ENCODE results near the gene LHX3.
"Not testable (repeated sequence)": the region's sequence is repeated elsewhere in the genome, so short reads cannot be mapped to it uniquely, and the experiment has no call there.

Gene LHX3

DNA sequence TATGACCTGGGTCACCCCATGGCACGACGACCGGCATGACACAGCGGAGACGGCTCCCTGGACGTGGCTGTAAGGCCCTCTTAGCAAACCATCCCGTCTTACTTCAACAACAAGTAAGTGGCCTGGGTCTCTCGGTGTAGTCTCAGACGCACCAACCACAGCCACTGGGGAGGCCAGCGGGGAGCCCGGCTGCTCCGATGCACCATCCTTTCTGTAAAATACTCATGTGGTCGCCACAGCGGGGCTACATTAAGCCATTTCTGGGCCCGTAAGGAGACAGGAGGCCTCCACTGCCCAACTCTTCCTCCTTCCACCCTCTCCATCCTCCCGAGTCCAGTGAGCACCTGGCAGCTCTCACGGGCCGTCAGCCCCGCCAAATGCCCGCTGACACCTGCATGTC is 36.0 kb upstream of the LHX3 start:
- no peak for DNase-seq

DNA sequence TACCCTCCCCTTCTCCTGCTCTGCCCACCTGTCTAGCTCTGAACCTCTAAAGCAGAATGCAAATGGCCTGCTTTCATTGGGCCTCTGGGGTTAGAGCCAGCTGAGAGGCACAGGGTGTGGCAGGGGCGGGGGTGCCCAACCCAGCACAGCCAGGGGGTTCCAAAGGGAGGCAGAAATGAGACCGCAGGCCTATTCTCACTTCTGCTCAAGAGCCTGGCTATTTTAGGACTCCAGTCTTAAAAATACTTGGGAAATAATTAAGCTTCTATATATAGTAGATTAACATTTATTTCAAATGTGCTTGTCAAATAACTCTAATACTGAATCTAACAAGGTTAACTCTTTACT is 35.0 kb upstream of the LHX3 start:
- DNase-seq: no peak

DNA sequence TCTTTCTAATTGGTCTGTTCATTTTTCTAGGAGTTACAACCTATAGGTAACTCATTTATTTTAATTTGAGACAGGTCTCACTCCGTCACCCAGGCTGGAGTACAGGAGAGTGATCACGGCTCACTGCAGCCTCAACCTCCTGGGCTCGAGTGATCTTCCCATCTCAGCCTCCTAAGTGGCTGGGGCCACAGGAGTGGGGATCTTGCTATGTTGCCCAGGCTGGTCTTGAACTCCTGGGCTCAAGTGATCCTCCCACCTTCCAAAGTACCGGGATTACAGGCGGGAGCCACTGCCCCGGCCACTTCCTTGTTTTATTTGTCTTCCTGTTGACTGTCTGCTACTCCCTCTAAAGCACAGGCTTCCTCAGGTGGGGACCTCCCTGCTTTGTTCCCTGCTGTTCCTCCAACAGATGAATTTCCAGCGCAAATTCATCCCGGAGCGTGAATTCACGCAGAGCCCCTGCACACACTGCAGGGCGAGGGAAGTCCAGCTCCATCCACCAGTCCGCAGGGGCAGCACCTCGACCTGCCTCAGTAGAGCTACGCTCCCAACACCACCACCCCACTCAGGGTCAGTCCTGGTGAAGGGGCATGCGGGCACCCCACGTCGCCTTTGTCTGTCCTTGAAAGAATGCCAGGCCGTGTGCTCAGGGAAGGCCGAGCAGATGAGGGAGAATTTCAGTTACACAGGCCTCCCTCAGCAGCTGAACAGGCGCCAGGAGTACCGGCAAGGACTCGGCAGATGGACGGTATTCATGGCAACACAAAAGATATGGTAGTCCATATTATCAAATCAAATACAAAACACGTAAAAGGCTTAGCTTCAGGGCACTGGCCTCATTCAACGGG is 34.4 kb upstream of the LHX3 start:
- DNase-seq: no peak

DNA sequence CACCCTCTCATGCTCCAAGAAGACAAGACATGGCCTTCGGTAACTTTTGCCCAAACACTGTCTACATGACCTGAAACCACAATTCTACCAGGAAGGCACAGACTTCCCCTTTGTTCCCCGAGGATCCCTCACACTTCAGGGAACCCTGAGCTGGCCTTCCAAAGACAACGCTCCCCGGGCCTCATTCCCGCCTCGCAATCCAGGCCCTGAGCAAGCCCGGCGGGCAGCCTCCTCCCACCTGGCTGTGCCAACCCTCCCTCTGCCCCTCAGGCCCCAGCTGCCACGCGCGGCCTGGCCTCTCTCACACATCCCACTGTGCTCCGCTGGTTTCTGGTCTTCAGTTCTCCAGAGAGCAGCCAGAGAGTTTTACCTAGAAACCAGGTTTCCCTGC is 33.4 kb upstream of the LHX3 start:
- no peak for DNase-seq

DNA sequence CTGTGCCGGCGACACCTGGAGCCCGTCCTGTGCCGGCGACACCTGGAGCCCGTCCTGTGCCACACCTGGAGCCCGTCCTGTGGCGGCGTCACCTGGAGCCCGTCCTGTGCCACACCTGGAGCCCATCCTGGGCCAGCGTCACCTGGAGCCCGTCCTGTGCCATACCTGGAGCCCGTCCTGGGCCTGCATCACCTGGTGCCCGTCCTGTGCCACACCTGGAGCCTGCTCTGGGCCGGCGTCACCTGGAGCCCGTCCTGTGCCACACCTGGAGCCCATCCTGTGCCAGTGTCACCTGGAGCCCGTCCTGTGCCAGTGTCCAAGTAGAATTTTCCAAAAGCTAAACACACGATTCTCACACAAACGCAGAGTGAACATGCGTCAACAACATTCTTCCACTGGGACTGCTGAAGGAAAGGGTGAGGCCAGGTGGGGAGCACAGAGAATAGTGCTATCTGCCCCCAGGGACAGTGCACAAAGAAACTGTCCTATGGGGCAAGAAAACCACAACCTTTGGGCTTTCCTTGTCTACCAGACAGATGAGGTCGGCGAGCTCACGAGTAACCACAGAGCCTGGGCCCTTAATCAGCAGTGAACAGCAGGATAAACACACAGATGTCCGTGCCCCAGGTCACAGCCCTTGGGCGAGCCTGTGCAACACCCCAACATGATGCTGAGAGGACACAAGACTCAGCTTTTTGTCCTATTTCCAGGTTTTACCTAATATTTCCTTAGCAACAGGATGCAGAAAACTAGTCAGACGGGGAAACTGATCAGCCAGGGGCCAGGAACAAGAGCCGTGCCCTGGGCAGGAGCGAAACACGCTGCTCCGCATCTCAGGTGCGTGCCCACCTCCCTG is 32.8 kb upstream of the LHX3 start:
- DNase-seq: no peak

DNA sequence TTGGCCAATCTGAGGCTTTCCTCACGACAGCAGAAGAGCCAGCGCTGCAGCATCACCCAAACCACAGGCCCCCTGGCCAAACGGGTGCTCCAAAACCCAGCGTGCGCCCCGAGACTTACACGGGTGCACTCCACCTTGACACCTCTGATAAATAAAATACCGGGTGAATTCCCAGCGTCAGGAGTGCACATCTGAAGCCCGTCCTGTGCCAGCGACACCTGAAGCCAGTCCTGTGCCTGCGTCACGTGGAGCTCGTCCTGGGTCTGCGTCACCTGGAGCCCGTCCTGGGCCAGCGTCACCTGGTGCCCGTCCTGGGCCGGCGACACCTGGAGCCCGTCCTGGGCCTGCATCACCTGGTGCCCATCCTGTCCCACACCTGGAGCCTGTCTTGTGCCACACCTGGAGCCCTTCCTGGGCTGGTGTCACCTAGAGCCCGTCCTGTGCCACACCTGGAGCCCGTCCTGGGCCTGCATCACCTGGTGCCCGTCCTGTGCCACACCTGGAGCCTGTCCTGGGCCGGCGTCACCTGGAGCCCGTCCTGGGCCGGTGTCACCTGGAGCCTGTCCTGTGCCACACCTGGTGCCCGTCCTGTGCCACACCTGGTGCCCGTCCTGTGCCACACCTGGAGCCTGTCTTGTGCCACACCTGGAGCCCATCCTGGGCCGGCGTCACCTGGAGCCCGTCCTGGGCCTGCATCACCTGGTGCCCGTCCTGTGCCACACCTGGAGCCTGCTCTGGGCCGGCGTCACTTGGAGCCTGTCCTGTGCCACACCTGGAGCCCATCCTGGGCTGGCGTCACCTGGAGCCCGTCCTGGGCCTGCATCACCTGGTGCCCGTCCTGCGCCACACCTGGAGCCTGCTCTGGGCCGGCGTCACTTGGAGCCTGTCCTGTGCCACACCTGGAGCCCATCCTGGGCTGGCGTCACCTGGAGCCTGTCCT is 31.8 kb upstream of the LHX3 start:
- not testable (repeated sequence) for DNase-seq

DNA sequence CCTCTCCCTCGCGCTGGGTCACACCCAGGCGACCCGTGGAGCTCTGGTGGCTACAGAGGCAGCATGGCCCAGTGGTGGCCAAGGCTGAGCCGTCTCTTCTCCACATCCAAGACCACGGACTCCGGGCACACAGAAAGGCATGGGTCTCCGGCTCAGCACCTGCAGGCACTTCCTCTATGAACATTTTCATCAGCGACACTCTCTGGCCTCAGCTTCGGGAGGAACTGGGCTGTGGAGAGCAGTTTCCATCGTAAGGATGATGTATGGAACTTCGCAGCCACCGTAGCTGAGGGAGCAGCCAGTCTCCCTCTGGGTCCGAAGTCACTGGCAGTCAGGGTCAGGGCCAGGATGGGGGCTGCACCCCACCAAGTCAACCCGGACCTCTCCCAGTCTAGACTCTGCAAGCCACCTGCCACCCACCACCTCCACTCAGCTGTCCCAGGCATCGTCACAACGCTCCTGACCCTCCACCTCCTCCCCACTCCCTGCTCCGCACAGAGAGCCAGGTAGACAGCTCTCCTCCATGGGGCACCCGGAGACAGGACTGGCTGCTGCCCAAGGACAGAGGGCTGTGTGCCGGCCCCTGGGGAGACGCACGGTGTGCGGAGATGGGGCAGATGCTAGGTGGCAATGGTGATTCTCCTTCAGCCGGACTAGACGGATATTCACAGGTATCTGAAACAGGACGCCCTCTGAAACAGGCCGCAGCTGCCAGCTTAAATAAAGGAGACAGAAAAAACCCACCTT is 31.0 kb upstream of the LHX3 start:
- DNase-seq: no peak

DNA sequence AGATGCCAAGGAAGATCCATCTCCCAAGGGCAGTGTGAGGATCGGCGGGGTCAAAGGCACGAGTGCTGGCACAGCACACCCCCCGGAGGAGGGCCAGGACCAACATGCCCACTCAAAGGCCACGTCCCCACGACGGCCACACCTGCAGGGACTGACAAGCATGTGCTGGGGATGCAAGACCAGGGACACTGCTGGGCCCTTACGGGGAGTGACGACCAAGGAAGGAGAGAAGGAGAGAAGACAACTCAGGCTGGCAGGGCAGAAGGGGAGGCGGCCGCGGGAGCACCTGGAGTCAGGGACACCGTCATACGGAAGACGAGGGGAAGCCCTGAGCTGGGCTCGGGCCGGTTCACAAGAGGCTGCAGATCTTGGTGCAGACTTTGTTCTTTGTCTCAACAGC is 30.2 kb upstream of the LHX3 start:
- no peak for DNase-seq

DNA sequence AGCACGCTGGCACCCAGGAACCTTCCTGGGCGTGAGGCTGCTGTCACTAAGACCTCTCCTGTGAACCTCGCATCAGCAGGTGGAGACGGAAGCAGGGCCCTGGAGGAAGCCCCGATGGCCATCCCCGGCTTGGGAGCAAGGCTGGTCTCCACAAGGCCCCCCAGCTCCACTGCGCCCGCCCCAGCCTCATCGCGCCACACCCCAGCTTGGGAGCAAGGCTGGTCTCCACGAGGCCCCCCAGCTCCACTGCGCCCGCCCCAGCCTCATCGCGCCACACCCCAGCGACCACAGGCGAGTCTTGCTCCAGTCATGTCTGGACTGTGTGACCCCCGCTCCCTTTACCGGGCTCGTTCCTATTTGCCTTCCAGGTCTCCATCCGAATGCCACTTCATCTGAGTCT is 29.7 kb upstream of the LHX3 start:
- DNase-seq: no peak

DNA sequence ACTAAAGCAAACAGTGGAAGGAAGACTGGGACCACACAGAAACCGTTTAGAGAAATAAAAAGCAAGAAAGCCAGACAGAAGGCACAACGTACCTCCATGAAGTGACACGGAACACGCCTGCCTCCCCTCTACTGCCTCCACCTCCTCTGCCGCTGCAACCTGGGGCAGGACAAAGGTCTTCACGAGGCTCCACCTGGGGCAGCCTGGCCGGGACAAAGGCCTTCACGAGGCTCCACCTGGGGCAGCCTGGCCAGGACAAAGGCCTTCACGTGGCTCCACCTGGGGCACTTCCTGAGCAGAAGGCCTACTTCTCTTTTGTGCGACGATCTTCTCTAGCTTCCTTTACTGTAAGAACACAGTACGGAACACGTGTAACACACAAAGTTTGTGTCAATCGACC is 28.9 kb upstream of the LHX3 start:
- no peak for DNase-seq

DNA sequence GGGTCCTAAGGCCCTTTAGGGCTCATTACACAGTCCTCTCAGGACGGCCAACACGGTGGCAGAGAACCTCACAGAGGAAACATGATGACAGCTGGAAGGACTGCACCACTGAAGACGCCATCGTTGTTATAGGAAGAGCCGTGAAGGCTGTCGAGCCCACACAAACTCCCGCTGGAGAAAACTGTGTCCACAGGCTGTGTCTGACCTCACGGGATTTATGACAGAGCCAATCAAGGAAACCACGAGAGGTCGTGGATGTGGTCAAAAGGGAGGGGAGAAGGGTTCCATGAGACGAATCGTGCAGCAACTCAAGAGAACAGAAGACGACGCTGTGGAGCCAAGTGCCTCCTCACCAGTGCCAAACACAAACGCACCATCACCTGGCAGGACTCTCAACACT is 28.5 kb upstream of the LHX3 start:
- no peak for DNase-seq

DNA sequence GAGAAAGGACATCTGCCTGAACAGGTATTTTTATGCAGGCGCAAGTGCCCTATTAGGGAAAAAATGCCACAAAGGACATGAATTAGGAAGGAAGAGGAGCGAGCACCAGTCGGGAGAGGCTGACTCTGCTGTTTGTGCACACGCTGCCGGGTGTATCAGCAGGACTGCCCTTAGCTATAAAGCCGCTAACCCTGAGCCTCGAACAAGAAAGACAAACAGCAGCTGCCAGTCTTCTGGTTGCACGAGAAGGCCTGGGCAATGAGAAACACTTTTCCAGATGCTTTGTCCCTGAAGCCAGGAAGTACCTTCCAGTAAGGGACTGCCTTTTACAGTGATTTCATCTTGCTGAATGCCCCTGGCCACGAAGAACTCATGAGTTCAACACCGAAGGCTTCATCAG is 28.0 kb upstream of the LHX3 start:
- no peak for DNase-seq

DNA sequence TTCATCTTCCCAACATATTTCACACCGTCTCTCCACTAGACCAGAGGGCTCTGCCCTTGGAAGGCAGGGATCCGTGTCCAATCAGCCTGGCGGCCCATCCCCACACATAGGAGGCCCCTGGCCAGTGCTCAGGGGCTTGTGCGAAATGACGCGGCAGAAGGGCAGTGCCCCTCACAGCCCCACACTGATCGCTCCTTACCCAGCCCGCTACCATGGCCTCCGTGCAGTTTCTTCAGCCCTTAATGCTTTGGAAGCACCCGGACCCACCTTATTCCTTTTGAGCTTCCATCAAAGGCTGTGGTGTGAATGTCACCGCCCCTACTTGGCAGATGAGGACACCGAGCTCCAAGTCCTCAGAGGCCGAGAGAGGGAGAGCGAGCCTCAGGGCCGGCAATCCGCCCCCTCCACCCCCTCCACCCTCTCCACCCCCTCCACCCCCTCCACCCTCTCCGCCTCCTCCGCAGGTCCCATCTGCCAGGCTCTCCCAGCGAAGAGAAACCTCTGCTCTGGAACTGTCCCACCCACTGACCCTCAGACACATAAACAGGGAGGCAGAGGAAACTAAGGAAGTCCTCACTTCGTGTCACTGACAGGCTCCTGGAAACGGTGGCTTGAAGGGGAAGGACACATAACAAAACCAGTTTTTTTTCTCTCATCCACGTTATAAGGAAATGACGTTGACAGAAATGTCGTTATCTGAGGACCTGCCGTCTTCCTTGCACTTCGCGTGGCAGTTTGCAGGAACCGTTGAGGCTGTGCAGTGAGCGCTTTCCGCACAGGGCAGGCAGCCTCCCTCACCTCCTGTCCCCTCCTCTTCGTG is 26.8 kb upstream of the LHX3 start:
- DNase-seq: no peak

DNA sequence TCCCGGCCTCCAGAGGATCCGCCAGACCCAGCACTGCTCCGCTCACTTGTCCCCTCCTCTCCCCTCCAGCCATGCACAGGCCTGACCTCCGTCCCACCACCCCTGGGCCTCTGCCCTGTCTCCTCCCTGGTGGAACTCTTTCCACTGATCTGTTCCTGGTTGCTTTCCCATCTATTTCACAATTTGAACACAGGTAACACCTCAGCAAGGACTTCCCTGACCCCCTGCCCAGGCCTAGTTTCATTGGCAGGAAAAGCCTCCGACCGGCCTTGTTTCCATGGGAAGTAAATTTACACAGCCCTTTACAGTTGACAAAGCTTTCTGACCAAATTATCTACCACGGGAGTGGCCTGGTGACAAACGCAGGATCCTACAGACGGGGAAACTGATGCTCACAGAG is 25.8 kb upstream of the LHX3 start:
- DNase-seq: no peak

DNA sequence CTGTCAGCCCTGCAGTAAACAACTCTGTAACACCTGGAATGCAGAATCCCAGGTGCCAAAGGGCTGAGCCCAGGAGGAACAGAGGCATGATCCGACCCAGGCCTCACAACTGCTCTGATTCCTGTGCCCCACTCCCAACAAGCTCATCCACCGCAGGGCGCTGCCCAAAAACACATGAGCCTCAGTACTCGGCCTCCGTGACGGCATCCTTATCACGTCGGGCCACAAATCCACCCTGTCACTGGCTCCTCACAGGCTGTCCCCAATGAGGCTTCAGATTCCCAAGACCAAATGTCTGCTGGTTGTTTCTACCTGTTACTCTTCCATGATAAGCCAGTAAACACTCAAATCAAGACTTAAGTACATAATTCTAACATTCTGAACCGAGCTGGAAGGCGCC is 25.4 kb upstream of the LHX3 start:
- no peak for DNase-seq

DNA sequence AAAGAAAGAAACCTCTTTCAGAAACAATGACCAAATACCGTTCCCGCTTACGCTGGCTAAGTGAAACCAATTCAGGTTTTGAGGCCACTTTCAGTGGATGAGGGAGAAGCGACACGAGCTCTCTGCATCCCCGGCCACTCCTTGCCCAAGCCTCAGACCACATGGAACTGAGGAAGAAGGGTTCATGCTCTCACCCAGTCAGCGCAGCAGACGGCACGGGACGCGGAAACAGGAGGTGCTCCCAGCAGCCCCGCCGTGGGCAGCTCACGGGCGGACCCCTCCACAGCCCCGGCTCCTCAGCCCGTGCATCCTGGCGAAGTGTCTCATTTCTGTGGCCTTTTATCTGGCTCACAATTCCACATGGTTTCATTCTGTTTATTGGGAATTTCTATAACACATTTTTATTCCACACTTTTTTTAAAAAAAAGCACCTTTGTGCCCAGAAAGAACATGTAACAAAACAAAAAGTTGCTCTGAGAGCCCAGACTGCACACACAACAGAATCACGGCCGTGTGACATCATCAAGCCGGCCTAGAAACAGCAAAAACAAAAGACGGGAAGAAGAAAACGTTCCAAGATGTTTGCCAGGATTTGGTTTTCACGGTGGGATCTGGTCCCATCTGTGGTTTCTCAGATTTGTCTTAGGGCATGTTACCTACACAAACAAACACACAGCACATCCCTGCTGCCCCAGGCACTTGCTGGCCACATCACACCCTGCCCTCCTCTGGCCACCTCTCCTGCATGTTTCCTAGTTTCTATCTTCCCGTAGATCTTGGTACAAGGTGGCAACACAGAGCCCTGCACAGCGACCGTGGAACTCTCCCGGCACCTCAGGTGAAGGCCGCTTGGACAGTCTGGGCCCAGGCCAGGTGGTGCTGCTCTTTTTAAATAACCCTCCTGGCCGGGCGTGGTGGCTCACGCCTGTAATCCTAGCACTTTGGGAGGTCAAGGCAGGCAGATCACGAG is 24.5 kb upstream of the LHX3 start:
- DNase-seq: no peak

DNA sequence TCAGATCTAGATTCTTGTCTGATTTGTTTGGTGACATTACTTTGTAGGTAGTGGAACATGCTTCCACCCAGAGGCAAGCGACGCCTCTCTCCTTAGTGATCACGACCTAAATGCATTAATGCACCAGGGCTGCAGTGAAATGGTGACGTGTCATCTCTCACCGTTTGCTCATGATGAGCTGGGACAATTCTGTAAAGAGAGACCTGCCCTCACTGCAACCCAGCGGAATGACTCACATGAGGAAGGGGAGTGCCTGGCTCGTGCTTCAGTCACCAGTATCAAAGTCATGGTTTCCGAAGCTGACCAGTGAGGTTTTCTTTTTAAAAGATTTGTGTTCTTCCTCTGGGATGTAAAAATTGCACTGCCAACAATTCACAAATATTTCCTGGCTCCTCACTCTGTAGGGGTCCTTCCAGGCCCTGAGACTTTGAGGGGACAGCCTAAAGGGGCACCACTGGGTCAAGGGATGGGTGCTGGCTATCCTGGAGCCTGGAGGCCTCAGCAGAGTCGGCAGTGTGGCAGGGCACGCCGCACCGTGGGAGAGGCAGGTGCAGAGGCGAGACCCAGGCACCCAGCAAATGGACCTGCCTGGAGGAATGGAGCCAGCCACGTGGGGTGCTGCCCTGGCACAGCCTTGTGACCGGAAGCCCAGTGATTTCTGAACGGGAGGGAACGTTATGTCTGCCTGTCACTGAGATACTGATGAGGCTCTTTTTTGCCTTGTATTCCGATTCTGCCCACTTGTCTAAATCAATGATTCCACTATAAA is 23.4 kb upstream of the LHX3 start:
- DNase-seq: no peak

DNA sequence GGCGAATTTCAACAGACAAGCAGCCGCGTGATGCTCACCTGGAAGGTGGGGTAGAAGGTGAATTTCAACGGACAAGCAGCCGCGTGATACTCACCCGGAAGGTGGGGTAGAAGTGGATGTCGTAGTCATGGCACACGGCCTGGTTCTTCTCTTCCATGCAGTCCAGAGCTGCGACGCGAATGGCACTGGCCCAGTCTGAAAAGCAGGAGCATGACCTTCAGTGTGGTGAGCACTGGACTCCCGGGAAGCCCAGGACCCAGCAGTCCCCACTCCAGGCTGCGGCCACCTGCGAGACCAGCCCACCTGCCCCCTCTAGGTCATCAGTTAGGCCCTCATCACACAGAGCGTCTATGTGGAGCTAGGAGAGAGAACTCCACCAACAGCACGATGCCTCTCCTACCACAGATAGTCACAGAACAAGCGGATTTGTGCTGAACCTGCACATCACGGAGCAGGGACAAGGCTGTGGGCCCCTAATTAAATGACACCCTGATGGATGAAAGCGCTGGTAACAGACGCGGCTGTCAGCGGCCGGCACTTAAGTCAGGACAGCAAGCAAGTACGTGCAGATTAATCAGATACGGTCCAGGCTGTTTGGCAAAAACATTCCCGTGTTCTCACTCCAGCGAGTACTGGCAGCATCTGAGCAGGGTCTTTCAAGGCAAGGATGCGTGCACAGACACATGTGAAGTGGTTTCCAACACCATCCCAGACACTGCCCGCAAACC is 21.9 kb upstream of the LHX3 start:
- no peak for DNase-seq
